DOHH2 (cell line): ENCODE data around the gene RNU1-3.
A peak's percentile ranks its signal among the peaks of the same experiment; 100 is the strongest.
"Not testable (repeated sequence)": the region's sequence is repeated elsewhere in the genome, so short reads cannot be mapped to it uniquely, and the experiment has no call there.

Experiments
- H3F3A ChIP-seq: fragments of 200-600 bp; sonication (generic), shearing (Covaris generic); 2 replicates; pipeline ENCODE4 v1.6.0; 2016; ENCODE audit warnings: antibody characterized with exemption, mild to moderate bottlenecking; ENCODE audit not compliant: control insufficient read depth, insufficient read depth
- H3K27ac ChIP-seq: fragments of 200-600 bp; sonication (generic); 2 replicates; pipeline ENCODE4 v1.5.1; 2014; ENCODE audit warnings: low read depth, mild to moderate bottlenecking, low read length, moderate library complexity
- H3K27me3 ChIP-seq: fragments of 200-600 bp; sonication (generic); 2 replicates; pipeline ENCODE4 v1.6.1; 2014; ENCODE audit warnings: mild to moderate bottlenecking, low read length, mixed read lengths; ENCODE audit not compliant: control insufficient read depth
- H3K36me3 ChIP-seq: fragments of 200-600 bp; sonication (generic); 2 replicates; pipeline ENCODE4 v1.6.1; 2014; ENCODE audit warnings: mild to moderate bottlenecking, low read length, moderate library complexity, mixed read lengths; ENCODE audit not compliant: control insufficient read depth
- H3K4me1 ChIP-seq: fragments of 200-600 bp; sonication (generic); 2 replicates; pipeline ENCODE4 v1.6.1; 2014; ENCODE audit warnings: mild to moderate bottlenecking, low read length, mixed read lengths; ENCODE audit not compliant: control insufficient read depth
- H3K4me2 ChIP-seq: fragments of 200-600 bp; sonication (generic); 2 replicates; pipeline ENCODE4 v1.6.0; 2014; ENCODE audit warnings: mild to moderate bottlenecking, low read length, moderate library complexity
- H3K4me3 ChIP-seq: fragments of 200-600 bp; sonication (generic); 2 replicates; pipeline ENCODE4 v1.5.1; 2014; ENCODE audit warnings: mild to moderate bottlenecking, low read length, mixed read lengths
- H3K79me2 ChIP-seq: fragments of 200-600 bp; sonication (generic); 2 replicates; pipeline ENCODE4 v1.6.1; 2014; ENCODE audit warnings: mild to moderate bottlenecking, low read length, mixed read lengths; ENCODE audit not compliant: control insufficient read depth
- H3K9me2 ChIP-seq: fragments of 200-600 bp; sonication (generic); replicated peaks from 2 replicates; pipeline ENCODE4 v1.6.1; 2014; ENCODE audit warnings: mild to moderate bottlenecking, low read length, mixed read lengths; ENCODE audit not compliant: control insufficient read depth
- H3K9me3 ChIP-seq: fragments of 200-600 bp; sonication (generic); 2 replicates; pipeline ENCODE4 v1.6.1; 2014; ENCODE audit warnings: antibody characterized with exemption, low read length, mixed read lengths; ENCODE audit not compliant: control insufficient read depth, insufficient read depth
- H4K20me1 ChIP-seq: fragments of 200-600 bp; sonication (generic); 2 replicates; pipeline ENCODE4 v1.6.0; 2014; ENCODE audit warnings: low read depth, mild to moderate bottlenecking, antibody characterized with exemption, low read length, moderate library complexity; ENCODE audit not compliant: control insufficient read depth, insufficient read depth
- TF ChIP-seq, protein P1 (sequence below): fragments of 200-600 bp; sonication (generic); IDR thresholded peaks from one replicate; pipeline ENCODE4 v1.5.1; 2014; ENCODE audit warnings: antibody characterized with exemption, mild to moderate bottlenecking, low read depth, low read length; ENCODE audit not compliant: poor library complexity, severe bottlenecking

The RNU1-3 gene

GRCh38 chr1:16707130-16708093, 40.7 kb upstream of the RNU1-3 start:
- H3K79me2 ChIP-seq, H4K20me1 ChIP-seq, H3K4me2 ChIP-seq, H3K27me3 ChIP-seq, H3K27ac ChIP-seq, H3K36me3 ChIP-seq, H3K9me3 ChIP-seq, H3K4me3 ChIP-seq, H3F3A ChIP-seq, H3K9me2 ChIP-seq, H3K4me1 ChIP-seq: not testable (repeated sequence)

DNA sequence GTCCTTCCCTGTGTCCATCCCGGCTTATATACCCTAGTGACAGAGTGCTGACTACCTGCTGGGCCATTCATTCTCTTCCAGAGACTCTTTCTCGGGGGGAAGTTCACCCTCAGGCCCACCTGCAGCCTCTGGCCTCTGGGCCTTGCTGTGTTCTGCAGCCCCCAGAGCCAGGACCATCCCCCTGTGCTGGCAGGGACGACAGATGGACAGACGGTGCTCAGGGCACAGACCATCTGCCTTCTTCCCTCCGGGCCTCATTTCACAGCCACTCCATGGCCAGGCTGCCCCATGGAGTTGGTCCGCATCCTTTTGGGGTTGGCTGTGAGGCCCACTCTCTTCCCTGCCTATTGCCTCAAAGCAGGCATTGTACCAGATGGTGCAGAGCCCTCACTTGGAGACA, 39.6 kb upstream of the RNU1-3 start:
- not testable (repeated sequence) for H3K27me3 ChIP-seq, H3F3A ChIP-seq, H3K27ac ChIP-seq, H3K4me2 ChIP-seq, H4K20me1 ChIP-seq, H3K9me3 ChIP-seq, H3K36me3 ChIP-seq, H3K9me2 ChIP-seq, H3K4me3 ChIP-seq, H3K4me1 ChIP-seq, H3K79me2 ChIP-seq

DNA sequence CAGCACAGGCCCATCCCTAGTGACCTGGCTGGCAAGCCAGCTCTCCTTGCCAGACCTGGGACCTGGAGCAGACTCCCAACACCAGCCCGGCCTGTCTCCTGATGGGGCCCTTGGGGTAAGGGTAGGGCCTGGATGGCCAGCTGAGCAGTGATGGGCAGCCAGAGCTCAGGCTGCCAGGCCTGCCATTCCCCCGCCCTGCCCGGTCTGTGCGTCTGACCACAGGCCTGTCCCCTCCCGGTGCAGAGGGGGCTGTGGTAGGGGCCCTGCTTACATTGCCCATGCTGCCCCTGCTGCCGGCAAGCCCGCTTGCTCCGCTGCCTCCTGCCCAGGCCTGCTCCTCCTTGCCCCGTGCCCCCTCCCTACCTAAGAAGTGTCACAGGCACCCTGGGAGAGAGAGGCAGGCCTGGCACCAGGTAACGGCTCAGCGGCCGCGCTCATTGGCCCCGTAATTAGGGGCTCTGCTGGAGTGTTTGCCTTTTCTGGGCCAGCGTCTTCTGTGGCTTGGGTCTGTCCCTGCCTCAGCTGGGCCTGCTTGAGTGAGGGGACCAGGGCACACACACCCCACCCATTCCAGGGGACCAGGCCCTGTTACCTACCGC, 37.9 kb upstream of the RNU1-3 start:
- not testable (repeated sequence) for H3K79me2 ChIP-seq, H3K36me3 ChIP-seq, H3K9me2 ChIP-seq, H3F3A ChIP-seq, H3K9me3 ChIP-seq, H3K27me3 ChIP-seq, H3K4me1 ChIP-seq, H3K4me3 ChIP-seq, H3K4me2 ChIP-seq, H3K27ac ChIP-seq, H4K20me1 ChIP-seq

GRCh38 chr1:16704076-16704475, 37.3 kb upstream of the RNU1-3 start:
- not testable (repeated sequence) for H4K20me1 ChIP-seq, H3K36me3 ChIP-seq, H3K27ac ChIP-seq, H3K9me3 ChIP-seq, H3K4me1 ChIP-seq, H3K27me3 ChIP-seq, H3F3A ChIP-seq, H3K4me2 ChIP-seq, H3K79me2 ChIP-seq, H3K4me3 ChIP-seq, H3K9me2 ChIP-seq

- H3K4me1 ChIP-seq, H3K27me3 ChIP-seq, H3K9me3 ChIP-seq, H3K4me2 ChIP-seq, H3K27ac ChIP-seq, H3F3A ChIP-seq, H3K4me3 ChIP-seq, H3K79me2 ChIP-seq, H4K20me1 ChIP-seq, H3K36me3 ChIP-seq, H3K9me2 ChIP-seq: not testable (repeated sequence)
Observed at GRCh38 chr1:16703602-16704001, 36.9 kb upstream of the RNU1-3 start.

DNA sequence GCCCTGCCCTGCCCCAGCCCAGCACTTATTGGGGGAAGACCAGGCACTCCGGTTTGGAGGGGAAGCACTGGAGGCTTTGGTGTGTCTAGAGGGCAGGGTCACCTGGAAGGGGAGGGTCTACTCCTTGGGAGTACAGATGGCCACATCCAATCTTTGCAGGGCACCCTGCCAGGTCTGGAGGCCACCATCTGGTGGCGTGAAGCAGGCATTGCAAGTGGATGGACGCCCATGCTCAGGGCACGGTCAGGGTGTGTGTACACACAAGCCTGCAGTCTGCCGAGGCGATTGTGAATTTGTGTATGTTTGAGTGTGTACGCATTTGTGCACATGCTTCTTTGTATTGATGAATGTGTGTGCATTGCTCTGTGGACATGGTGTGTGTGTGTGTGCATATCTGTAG, 36.4 kb upstream of the RNU1-3 start:
- not testable (repeated sequence) for H3K9me2 ChIP-seq, H3K4me1 ChIP-seq, H3K79me2 ChIP-seq, H3K27me3 ChIP-seq, H3K36me3 ChIP-seq, H3K9me3 ChIP-seq, H4K20me1 ChIP-seq, H3K27ac ChIP-seq, H3K4me2 ChIP-seq, H3F3A ChIP-seq, H3K4me3 ChIP-seq
- TF ChIP-seq, protein P1, sequence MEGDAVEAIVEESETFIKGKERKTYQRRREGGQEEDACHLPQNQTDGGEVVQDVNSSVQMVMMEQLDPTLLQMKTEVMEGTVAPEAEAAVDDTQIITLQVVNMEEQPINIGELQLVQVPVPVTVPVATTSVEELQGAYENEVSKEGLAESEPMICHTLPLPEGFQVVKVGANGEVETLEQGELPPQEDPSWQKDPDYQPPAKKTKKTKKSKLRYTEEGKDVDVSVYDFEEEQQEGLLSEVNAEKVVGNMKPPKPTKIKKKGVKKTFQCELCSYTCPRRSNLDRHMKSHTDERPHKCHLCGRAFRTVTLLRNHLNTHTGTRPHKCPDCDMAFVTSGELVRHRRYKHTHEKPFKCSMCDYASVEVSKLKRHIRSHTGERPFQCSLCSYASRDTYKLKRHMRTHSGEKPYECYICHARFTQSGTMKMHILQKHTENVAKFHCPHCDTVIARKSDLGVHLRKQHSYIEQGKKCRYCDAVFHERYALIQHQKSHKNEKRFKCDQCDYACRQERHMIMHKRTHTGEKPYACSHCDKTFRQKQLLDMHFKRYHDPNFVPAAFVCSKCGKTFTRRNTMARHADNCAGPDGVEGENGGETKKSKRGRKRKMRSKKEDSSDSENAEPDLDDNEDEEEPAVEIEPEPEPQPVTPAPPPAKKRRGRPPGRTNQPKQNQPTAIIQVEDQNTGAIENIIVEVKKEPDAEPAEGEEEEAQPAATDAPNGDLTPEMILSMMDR, result peak; percentile 26

DNA sequence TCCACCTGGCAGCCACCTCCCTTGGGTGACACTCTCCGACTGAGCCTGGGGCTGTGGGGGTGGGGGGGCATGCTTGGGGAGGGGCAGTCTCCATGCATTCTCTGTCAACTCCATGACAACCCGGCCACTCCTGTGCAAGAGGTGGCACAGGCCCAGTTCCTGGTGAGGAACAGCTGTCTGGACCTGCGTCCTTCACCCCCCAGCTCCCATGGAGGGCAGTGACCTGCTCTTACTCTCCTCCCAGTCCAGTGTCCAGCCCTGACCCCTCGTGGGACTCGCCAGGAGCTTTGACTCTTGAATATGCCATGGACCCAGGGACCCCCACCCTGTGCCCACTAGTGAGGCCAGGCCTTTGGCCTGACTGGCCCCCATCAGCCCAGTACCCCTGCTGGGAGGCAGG, 35.5 kb upstream of the RNU1-3 start:
- not testable (repeated sequence) for H3K4me2 ChIP-seq, H3K36me3 ChIP-seq, H3K27me3 ChIP-seq, H3K4me1 ChIP-seq, H3K27ac ChIP-seq, H3K79me2 ChIP-seq, H4K20me1 ChIP-seq, H3F3A ChIP-seq, H3K9me3 ChIP-seq, H3K4me3 ChIP-seq, H3K9me2 ChIP-seq
